HCT116 (cell line): Measurements from ENCODE around the gene ROR2. TPM values are rescaled to one million over a fixed set of nuclear protein-coding genes. Genes with fewer than 3 reads are reported as not detected.

ENCODE experiments used
- ATAC-seq: fragments of 200-7000 bp; cut with Tn5 transposase; 2 replicates; pipeline ENCODE4 v1.9.1; 2020; ENCODE audit warnings: mild to moderate bottlenecking, moderate library complexity
- BruUV-seq: library from RNA; stranded (reverse); fragments of 400-500 nt; replicated peaks from 2 replicates; lab custom pipeline; 2021; lab: Mats Ljungman, UMichigan
- CTCF ChIA-PET: fragments of 300-600 bp; sonication (Branson Sonifier 250); formaldehyde crosslinking; loops from one replicate; lab custom pipeline; 2021; ENCODE audit warnings: antibody characterized with exemption; lab: Charles Lee
- POLR2A ChIA-PET: fragments of 300-600, 350-600 bp; sonication (Branson Sonifier 250); formaldehyde crosslinking; loops from one replicate; lab custom pipeline; 2021; ENCODE audit warnings: antibody characterized with exemption; lab: Charles Lee
- RAD21 ChIA-PET, 2 experiments: fragments of 300-600 bp; sonication (Branson Sonifier 250); formaldehyde crosslinking; loops; one replicate each; lab custom pipeline; 2023; ENCODE audit warnings: low total read pairs in 2 of 2; ENCODE audit not compliant: uncharacterized antibody in 2 of 2, unreplicated experiment in 2 of 2, low non-redundant PET in 1 of 2; lab: Charles Lee
- DNase-seq: peaks from one replicate; pipeline ENCODE4 v3.0.0-alpha.2; 2010; ENCODE audit warnings: low read depth, low spot score
- H2AFZ ChIP-seq: fragments of 200-600 bp; shearing (Covaris generic), sonication (generic); 2 replicates; pipeline ENCODE4 v1.6.1; 2017; ENCODE audit warnings: low read depth, mixed run types, mixed read lengths, antibody characterized with exemption, low read length; ENCODE audit not compliant: poor library complexity, severe bottlenecking
- H3K27ac ChIP-seq: 2 replicates; pipeline ENCODE4 v1.5.1; 2012; ENCODE audit warnings: low read depth, low read length
- H3K27me3 ChIP-seq: fragments of 200-600 bp; sonication (generic); 2 replicates; pipeline ENCODE4 v1.6.1; 2016; ENCODE audit warnings: mixed run types, low read length, mixed read lengths; ENCODE audit not compliant: insufficient read depth
- H3K36me3 ChIP-seq, 2 experiments: fragments of 200-500 bp in 1 of 2; fragments of 200-600 bp in 1 of 2; sonication (Bioruptor generic) in 1 of 2; sonication (generic) in 1 of 2; 2 replicates each; pipeline versions ENCODE4 v1.5.1 to v1.6.1; 2014 to 2016; ENCODE audit warnings: low read length in 2 of 2, inconsistent platforms in 1 of 2, mixed read lengths in 1 of 2, mixed run types in 1 of 2; ENCODE audit not compliant: insufficient read depth in 2 of 2, control insufficient read depth in 1 of 2
- H3K4me1 ChIP-seq, 2 experiments: fragments of 200-600 bp in 1 of 2; sonication (generic) in 1 of 2; 2 replicates each; pipeline versions ENCODE4 v1.5.1 to v1.6.1; 2012 to 2017; ENCODE audit warnings: low read length in 2 of 2, inconsistent platforms in 1 of 2, mild to moderate bottlenecking in 1 of 2, mixed read lengths in 1 of 2, mixed run types in 1 of 2, moderate library complexity in 1 of 2; ENCODE audit not compliant: insufficient read depth in 2 of 2, control insufficient read depth in 1 of 2
- H3K4me2 ChIP-seq: fragments of 200-600 bp; sonication (generic); 2 replicates; pipeline ENCODE4 v1.6.1; 2017; ENCODE audit warnings: mixed run types, low read length, mixed read lengths
- H3K4me3 ChIP-seq, 2 experiments: fragments of 200-600 bp in 1 of 2; sonication (generic) in 1 of 2; replicated peaks in 1 of 2; 2 replicates each; pipeline ENCODE4 v1.5.1; 2011 to 2016; ENCODE audit warnings: low read length in 2 of 2, control low read depth in 1 of 2, low read depth in 1 of 2, mild to moderate bottlenecking in 1 of 2, mixed read lengths in 1 of 2, mixed run types in 1 of 2
- H3K79me2 ChIP-seq: fragments of 200-600 bp; sonication (generic); 2 replicates; pipeline ENCODE4 v1.6.1; 2017; ENCODE audit warnings: mild to moderate bottlenecking, mixed run types, low read length, moderate library complexity, mixed read lengths; ENCODE audit not compliant: insufficient read depth
- H3K9ac ChIP-seq: fragments of 200-600 bp; sonication (generic); 2 replicates; pipeline ENCODE4 v1.6.1; 2016; ENCODE audit warnings: low read length, mixed read lengths
- H3K9me2 ChIP-seq: fragments of 200-600 bp; sonication (generic), shearing (Covaris generic); 2 replicates; pipeline ENCODE4 v1.6.1; 2017; ENCODE audit warnings: mixed run types, mild to moderate bottlenecking, moderate library complexity; ENCODE audit not compliant: insufficient read depth
- H3K9me3 ChIP-seq, 2 experiments: fragments of 200-500 bp in 1 of 2; fragments of 200-600 bp in 1 of 2; sonication (Bioruptor generic) in 1 of 2; sonication (generic) in 1 of 2; 2 replicates each; pipeline ENCODE4 v1.6.1; 2014 to 2017; ENCODE audit warnings: low read length in 2 of 2, mixed read lengths in 2 of 2, inconsistent platforms in 1 of 2, low read depth in 1 of 2, mild to moderate bottlenecking in 1 of 2, mixed run types in 1 of 2, moderate library complexity in 1 of 2; ENCODE audit not compliant: control insufficient read depth in 1 of 2, insufficient read depth in 1 of 2
- H4K20me1 ChIP-seq: fragments of 200-600 bp; sonication (generic), shearing (Covaris generic); 2 replicates; pipeline ENCODE4 v1.6.1; 2017; ENCODE audit warnings: mixed run types, mild to moderate bottlenecking, moderate library complexity; ENCODE audit not compliant: insufficient read depth
- CBX3 ChIP-seq: IDR thresholded peaks from 2 replicates; pipeline ENCODE4 v1.6.1; 2012; ENCODE audit warnings: low read depth
- CEBPB ChIP-seq: IDR thresholded peaks from 2 replicates; pipeline ENCODE4 v1.6.1; 2012; ENCODE audit warnings: low read depth
- EGR1 ChIP-seq: IDR thresholded peaks from 2 replicates; pipeline ENCODE4 v1.6.1; 2012; ENCODE audit warnings: low read depth
- ELF1 ChIP-seq: IDR thresholded peaks from 2 replicates; pipeline ENCODE4 v1.6.1; 2012; ENCODE audit warnings: low read depth, borderline replicate concordance
- EZH2 ChIP-seq: fragments of 200-600 bp; sonication (generic); IDR thresholded peaks from 2 replicates; pipeline ENCODE4 v1.6.1; 2017; ENCODE audit warnings: antibody characterized with exemption, mixed run types
- FOSL1 ChIP-seq: IDR thresholded peaks from 2 replicates; pipeline ENCODE4 v1.6.1; 2012; ENCODE audit warnings: low read depth
- POLR2AphosphoS5 ChIP-seq: IDR thresholded peaks from 2 replicates; pipeline ENCODE4 v1.6.1; 2011; ENCODE audit warnings: mild to moderate bottlenecking, low read depth, low read length, moderate library complexity
- RAD21 ChIP-seq: IDR thresholded peaks from 2 replicates; pipeline ENCODE4 v1.6.1; 2012; ENCODE audit warnings: low read depth, mild to moderate bottlenecking
- SIN3A ChIP-seq: IDR thresholded peaks from 2 replicates; pipeline ENCODE4 v1.6.1; 2012; ENCODE audit warnings: low read depth
- TCF7L2 ChIP-seq: IDR thresholded peaks from 2 replicates; pipeline ENCODE4 v1.7.0; 2011; ENCODE audit warnings: borderline replicate concordance, inconsistent platforms; ENCODE audit not compliant: insufficient read depth, insufficient read length; ENCODE audit errors: extremely low read depth
- YY1 ChIP-seq: IDR thresholded peaks from 2 replicates; pipeline ENCODE4 v1.6.1; 2011; ENCODE audit warnings: low read length, low read depth, moderate library complexity, mild to moderate bottlenecking; ENCODE audit not compliant: insufficient replicate concordance; ENCODE audit errors: extremely low read depth
- intact Hi-C: fragments of 100-400 bp; cut with micrococcal nuclease; formaldehyde crosslinking; loops from 2 replicates; pipeline ENCODE4 v1.10.0; 2022
- total RNA-seq: library from RNA; stranded (reverse); gene quantifications from one replicate; pipeline ENCODE4 v1.2.1, GENCODE V29; 2021; ENCODE audit not compliant: unreplicated experiment
- TF ChIP-seq, protein P1 (sequence below): IDR thresholded peaks from 2 replicates; pipeline ENCODE4 v1.6.1; 2012; ENCODE audit warnings: low read depth
- TF ChIP-seq, protein P2 (sequence below): IDR thresholded peaks from 2 replicates; pipeline ENCODE4 v1.6.1; 2012

The ROR2 gene
- total RNA-seq, 1 experiment from 2014 or later, result 15.7 TPM

DNA sequence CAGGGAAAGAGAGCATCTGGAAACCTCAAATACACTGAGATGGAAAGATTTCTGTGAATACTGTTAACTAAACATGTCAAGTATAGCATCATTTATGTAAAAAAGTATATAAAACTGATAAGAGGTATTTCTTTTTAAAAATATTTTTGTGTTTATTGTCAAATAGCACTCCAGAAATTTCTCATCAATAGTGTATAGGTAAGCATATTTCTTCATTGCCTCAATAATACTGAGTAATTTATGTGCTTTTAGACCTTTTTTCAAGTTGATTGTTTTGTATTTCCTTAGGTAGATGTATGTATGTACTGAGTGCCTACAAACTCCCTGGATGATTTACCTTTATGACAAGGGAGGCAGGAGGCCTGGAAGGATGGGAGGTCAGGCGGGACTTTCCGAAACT is 196.3 kb downstream of the ROR2 start:
- Histone ChIP-seq H3K36me3 (no peaks in the 10 kb centered on the region; a peak in 1 of 4 replicates), H3K4me2 (no peak overlapping the region), H3K9ac (no peak overlapping the region), H3K4me3 (no peak overlapping the region), H3K27ac (no peak overlapping the region), H3K9me2 (no peaks in the 10 kb centered on the region), H3K27me3 (no peaks in the 10 kb centered on the region), H2AFZ (no peak overlapping the region), H4K20me1 (no peaks in the 10 kb centered on the region), H3K79me2 (no peaks in the 10 kb centered on the region), H3K9me3 (no peaks in the 10 kb centered on the region), H3K4me1 (no peaks in the 10 kb centered on the region)
- ChIA-PET POLR2A (no interaction called here), CTCF (no interaction called here), RAD21 (no interaction called here)
- no peak for ATAC-seq
- no TSS peak for BruUV-seq
- intact Hi-C loops, result no loop called here
- TF ChIP-seq POLR2AphosphoS5 (no peak), RAD21 (no peak), YY1 (no peak), CEBPB (no peak), SIN3A (no peak), EGR1 (no peak), TCF7L2 (no peak), CBX3 (no peak), ELF1 (no peak), FOSL1 (no peak), EZH2 (no peak)
- TF ChIP-seq, protein P1, sequence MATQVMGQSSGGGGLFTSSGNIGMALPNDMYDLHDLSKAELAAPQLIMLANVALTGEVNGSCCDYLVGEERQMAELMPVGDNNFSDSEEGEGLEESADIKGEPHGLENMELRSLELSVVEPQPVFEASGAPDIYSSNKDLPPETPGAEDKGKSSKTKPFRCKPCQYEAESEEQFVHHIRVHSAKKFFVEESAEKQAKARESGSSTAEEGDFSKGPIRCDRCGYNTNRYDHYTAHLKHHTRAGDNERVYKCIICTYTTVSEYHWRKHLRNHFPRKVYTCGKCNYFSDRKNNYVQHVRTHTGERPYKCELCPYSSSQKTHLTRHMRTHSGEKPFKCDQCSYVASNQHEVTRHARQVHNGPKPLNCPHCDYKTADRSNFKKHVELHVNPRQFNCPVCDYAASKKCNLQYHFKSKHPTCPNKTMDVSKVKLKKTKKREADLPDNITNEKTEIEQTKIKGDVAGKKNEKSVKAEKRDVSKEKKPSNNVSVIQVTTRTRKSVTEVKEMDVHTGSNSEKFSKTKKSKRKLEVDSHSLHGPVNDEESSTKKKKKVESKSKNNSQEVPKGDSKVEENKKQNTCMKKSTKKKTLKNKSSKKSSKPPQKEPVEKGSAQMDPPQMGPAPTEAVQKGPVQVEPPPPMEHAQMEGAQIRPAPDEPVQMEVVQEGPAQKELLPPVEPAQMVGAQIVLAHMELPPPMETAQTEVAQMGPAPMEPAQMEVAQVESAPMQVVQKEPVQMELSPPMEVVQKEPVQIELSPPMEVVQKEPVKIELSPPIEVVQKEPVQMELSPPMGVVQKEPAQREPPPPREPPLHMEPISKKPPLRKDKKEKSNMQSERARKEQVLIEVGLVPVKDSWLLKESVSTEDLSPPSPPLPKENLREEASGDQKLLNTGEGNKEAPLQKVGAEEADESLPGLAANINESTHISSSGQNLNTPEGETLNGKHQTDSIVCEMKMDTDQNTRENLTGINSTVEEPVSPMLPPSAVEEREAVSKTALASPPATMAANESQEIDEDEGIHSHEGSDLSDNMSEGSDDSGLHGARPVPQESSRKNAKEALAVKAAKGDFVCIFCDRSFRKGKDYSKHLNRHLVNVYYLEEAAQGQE, result no peak
- TF ChIP-seq, protein P2, sequence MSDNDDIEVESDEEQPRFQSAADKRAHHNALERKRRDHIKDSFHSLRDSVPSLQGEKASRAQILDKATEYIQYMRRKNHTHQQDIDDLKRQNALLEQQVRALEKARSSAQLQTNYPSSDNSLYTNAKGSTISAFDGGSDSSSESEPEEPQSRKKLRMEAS, result no peak
- no peak for DNase-seq
